Endometrium (tissue), 2 donors: ENCODE results near the gene FSHB.
"Not testable (repeated sequence)": the region's sequence is repeated elsewhere in the genome, so short reads cannot be mapped to it uniquely, and the experiment has no call there.

Experiments
- FAIRE-seq: peaks from 2 replicates; lab custom pipeline; 2012; peaks lifted over from hg19 to GRCh38; lab: Jason Lieb, UNC
- donor health status: control.
- donor health status: control.

FSHB gene

GRCh38 chr11:30268638-30269037 lies 37.8 kb downstream of the FSHB start:
- FAIRE-seq: not testable (repeated sequence)

- no peak for FAIRE-seq
These were observed 39.9 kb downstream of the FSHB start for GRCh38 chr11:30270671-30271070.

- no peak for FAIRE-seq
These were observed 46.4 kb downstream of the FSHB start for GRCh38 chr11:30277176-30277575.

GRCh38 chr11:30279796-30280195 lies 49.0 kb downstream of the FSHB start:
- no peak for FAIRE-seq

- FAIRE-seq: no peak
These were observed 50.9 kb downstream of the FSHB start for GRCh38 chr11:30281476-30282288.

- FAIRE-seq: no peak
These were observed 51.4 kb downstream of the FSHB start for GRCh38 chr11:30282289-30282631.
